Activated CD4-positive, CD25-positive, alpha-beta regulatory T cell (primary cell): ENCODE measurements around the gene FAM24A.
"Not testable (repeated sequence)": the region's sequence is repeated elsewhere in the genome, so short reads cannot be mapped to it uniquely, and the experiment has no call there.

Experiments
- DNase-seq, 4 experiments: peaks; one replicate each; lab custom pipeline; 2025; lab: John Stamatoyannopoulos, UW

The FAM24A gene, protein sequence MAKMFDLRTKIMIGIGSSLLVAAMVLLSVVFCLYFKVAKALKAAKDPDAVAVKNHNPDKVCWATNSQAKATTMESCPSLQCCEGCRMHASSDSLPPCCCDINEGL

DNA sequence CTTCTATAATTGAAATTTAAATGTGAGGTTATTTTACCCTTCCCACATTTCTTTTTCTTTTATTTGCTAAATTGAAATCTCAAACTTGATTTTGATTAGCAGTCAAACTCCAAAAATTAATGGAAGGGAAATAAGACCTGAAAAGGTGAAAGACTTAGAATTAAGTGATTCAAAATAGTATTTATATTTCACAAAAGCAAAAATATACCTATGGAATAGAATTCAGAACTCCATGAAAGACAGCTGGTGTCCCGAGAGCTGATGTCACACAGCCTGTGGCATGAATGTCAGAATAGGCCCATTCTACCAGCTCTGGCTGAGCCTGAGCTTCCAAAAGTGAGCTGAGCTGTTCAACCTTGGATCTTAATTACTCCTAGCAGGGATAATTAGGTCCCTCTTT lies at the start of gene FAM24A:
Gene FAM24A (plus strand): TSS at position 301 of the 400 bp plus-strand sequence. CDS start 1,025 bp downstream, outside the sequence.
- DNase-seq = no peak

DNA sequence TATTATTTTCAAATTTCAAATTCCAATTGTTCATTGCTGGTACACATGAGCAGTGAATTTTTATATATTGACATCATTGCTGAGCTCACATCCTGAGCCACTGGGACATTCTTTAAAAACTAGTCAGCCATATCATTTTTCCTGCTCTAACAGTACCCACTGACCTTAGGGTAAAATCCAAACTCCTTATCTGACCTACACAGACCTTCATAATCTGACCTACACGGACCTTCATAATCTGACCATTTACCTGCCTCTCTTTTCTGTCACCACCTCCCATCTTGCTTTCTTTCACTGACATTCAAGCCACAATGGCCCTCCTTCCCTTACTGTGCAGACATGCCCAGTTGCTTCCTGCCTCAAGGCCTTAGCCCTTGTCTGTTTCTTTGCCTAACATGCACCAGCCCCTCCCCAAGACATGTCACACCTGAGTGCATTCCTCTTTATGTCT lies 48.7 kb upstream of the FAM24A start:
- no peak for DNase-seq

DNA sequence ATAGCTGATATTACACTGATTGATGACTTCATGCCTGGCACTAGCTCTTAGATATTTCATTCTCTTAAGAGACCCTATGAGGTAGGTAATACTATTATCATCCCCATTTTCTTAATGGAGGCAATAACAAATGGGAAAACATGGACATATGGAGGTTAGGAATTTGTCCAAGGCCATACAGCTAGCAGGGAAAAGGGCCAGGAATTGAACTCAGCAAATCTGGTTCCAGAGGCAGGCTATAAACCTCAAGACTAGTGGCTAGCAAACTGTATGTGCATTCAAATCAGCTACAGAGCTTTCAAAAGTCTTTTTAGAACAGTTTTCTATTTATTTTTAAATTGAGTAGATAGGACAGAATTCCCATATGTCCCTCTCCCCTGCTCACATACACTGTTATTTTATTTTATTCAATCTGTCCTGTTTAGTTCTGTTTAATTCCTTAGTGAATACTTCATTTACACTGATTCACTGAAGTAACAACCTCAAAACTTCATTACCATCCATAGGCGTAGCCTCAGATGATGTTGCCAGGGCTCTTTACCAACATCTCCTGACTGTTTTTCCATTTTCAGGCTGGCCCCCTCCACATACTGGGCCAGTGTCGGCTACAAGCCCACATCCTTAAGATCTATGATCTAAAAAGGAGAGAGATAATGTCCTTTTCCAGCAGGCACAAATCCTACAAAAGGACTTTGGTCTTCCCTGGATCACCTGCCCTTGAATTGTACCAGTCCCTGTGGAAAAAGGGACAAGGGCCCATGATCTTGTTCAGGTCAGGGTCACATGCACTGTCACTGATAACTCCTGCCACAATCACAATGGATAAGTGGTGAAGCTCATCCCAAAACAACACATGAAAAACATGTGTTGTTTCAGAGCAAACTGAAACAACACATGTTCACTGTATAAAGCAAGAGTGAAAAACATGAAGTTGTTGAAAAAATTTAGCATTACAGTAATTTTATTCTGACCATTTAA lies 46.9 kb upstream of the FAM24A start:
- no peak for DNase-seq

DNA sequence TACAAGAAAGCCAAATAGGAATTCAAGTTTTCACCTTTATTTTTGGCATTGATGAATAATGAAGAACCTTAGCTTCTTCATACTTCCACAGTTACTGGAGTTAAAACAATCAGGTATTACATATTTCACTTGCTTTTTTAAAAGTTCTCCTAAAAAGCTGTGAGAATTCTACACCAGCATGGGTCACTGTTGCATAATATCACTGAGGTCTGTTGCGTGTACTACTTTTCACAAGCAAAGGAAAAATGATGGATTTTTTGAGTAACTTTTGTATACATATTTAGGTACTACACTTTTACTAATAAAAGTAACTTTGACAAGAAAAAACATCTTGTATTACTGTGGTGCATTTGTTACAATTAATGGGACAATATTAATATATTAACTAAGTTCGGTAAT lies 46.2 kb upstream of the FAM24A start:
- no peak for DNase-seq

DNA sequence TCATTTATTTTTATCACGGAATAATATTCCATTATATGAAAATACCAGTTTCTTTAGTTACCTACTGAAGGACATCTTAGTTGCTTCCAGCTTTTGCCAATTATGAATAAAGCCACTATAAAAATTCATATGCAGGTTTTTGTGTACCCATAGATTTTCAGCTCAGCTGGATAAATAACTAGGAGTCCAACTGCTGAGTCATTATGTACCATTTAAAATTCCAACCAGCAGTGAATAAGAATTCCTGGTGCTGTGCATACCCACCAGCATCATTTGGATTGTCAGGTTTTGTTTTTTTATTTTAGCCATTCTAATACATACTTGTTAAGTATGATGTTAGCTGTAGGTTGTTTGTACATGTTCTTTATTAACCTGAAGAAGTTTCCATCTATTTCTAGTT lies 45.5 kb upstream of the FAM24A start:
- no peak for DNase-seq

DNA sequence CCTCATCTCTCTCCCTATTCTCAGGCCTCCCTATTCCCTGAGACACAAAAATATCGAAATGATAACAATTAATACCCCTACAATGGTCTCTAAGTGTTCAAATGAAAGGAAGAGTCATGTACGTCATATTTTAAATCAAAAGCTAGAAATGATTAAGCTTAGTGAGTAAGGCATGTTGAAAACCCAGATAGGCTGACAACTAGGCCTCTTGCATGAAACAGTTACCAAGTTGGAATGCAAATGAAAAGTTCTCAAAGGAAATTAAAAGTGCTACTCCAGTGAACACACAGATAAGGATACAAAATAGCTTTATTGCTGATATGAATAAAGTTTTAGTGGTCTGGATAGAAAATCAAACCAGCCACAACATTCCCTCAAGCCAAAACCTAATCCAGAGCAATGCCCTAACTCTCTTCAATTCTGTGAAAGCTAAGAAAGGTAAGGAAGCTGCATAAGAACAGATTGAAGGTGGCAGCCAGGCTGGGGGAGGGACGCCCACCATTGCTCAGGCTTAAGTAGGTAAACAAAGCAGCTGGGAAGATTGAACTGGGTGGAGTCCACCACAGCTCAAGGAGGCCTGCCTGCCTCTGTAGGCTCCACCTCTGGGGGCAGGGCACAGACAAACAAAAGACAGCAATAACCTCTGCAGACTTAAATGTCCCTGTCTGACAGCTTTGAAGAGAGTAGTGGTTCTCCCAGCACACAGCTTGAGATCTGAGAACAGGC lies 43.5 kb upstream of the FAM24A start:
- DNase-seq = not testable (repeated sequence)

DNA sequence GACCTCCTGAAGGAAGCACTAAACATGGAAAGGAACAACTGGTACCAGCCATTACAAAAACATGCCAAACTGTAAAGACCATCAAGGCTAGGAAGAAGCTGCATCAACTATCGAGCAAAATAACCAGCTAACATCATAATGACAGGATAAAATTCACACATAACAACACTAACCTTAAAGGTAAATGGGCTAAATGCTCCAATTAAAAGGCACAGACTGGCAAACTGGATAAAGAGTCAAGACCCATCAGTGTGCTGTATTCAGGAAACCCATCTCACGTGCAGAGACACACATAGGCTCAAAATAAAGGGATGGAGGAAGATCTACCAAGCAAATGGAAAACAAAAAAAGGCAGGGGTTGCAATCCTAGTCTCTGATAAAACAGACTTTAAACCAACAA lies 41.6 kb upstream of the FAM24A start:
- not testable (repeated sequence) for DNase-seq

DNA sequence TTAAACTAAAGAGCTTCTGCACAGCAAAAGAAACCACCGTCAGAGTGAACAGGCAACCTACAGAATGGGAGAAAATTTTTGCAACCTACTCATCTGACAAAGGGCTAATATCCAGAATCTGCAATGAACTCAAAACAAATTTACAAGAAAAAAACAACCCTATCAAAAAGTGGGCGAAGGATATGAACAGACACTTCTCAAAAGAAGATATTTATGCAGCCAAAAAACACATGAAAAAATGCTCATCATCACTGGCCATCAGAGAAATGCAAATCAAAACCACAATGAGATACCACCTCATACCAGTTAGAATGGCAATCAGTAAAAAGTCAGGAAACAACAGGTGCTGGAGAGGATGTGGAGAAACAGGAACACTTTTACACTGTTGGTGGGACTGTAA lies 38.5 kb upstream of the FAM24A start:
- DNase-seq = not testable (repeated sequence)

DNA sequence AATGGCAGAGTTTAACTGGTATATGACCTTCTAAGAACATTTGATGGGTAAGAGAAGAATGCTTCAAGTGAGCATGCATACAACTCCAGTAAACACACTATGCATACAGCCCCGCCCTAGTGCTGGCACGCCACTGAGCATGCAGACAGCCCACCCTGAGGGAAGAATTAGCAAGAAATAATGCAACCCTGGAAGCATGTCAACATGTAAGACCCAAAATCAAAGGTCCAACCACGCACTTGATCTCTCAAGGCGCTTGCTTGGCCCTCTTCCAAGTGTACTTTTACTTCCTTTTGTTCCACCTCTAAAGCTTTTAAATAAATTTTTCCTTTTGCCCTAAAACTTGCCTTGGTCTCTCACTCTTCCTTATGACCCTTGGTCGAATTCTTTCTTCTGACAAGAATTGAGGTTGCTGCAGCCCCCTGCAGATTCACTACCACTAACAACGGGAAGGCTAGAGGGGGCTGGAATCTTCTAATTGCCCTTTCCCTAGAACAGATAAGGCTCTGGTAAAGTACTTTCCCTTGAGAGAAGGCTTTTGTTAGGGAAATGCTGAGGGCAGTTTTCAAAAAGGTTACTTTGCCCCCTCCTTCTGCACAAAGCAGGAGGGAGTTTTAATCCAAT lies 34.5 kb upstream of the FAM24A start:
- no peak for DNase-seq

DNA sequence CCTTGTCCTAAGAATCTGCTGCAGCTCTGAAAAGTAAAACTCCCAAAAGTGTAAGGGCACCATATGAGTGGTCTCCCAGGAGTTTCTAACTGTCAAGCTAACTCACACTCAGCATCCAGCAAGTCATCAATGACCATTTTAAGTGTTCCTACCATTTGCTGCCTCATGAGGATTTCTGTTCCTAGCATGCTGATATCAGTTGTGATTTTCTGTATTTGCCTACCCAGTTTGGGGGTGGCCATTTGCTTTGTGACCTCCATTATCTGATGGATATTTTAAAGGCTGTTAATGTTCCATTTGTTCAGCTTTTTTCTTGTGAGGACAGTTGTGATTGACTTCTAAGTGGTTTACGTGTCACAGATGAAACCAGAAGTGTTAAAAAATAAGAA lies 33.9 kb upstream of the FAM24A start:
- DNase-seq = no peak

DNA sequence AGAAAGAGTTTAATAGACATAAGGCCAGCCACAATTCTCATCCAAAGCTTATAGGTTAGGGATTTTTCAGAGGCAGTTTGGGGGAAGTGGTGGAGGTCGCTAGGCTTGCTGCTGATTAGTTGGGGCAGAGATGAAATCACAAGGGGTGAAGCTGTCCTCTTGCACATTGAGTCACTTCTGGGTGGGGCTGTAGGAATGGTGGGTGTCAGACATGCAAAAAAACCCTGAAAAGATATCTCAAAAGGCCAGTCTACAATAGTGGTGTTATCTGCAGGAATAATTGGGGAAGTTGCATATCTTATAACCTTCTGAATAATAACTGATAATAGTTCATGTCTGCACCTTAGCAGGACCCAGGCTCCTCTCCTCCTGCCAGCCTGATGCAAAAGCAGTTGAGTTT lies 33.1 kb upstream of the FAM24A start:
- DNase-seq = no peak

DNA sequence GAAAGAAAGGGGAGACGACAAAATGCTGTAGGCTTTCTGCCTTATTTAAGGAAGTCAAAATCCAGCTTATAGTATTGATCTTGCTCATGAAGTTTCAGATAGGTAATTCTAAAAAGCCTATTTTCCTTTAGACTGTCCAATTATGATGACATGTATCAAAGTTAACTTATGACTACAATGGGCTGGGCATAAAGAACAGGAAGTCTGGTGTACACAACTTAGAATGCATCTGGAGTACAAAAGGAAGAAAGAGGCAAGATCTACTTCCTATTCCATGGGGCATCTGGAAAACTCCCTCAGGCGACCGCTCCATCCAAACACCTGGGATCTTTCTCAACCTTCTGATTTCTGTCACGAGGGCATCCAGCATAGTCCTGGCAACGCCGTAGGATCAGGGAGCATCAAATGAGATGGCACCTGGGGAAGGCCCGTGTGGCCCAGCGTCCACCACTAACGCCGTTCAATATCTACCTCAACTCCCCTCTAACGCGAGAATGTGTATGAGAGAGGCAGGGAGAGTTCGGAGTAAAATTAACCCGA lies 31.5 kb upstream of the FAM24A start:
- peak in 1 of 4 experiments; percentile 12 for DNase-seq

DNA sequence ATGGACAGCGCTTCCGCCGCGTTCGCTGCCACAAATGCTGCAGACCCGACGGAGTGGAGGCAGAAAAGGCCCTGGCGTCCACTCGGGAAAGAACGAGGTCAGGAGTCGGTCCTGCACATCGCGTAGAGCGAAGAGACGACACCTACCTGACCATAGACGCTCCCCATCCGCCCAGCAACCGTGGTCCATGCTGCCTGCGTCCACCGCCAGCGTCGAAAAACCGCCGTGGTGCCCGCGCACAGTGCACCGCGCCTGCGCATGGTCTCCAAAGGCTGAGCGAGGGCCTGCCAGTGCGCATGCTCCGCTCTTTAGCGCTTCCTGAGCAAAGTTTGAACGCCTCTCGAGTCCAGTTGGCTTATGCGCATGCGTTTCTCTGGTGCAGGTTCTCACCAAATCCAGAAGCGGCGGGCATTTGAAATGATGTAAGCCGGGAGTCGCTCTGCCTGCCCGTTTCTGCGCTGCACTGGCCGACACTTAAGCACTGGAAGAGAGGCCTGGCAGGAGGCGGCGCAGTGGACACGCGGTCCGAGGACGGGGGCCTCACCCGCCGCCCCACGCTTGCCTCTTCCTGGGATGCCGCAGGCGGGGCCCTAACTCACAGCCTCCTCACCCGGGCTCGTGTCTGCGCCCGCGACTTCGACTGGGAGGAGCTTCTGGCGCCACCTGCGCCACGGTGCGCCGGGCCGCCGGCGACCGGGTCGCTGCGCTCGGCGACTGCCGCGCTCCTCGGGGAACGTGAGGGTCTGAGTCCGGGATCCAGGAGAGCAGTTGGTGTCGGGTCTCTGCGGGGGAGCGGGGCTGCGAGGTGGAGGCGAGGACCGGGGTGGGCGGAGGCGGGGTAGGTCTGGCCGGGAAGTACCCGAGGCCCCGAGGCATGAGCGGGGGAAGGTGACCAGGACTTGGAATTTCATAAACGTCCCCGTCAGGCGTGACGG lies 30.8 kb upstream of the FAM24A start, which contains the start of gene FAM24B:
Gene FAM24B (minus strand): TSS at position 243 of the 935 bp plus-strand sequence. CDS start 29,066 bp downstream, outside the sequence.
- DNase-seq = peak; percentile 80 to 91 (median 87)

DNA sequence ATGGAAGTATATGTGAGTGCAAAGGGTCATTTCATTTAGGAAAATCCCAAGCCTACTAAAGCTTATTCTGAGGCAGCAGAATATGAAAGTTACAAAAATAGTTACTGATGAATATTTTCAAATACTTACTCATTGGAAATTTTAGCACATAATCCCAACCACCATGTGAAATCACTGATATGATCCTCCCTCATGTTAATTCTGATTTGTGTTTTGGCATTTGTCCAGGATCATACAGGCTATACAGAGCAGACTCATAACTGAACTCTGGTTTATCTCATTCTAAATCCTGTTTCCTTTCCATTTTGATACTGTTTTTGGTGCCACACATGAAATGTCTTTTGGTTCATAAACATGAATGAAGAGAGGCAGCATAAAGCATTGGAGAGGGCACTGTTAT lies 27.6 kb upstream of the FAM24A start:
- DNase-seq = no peak

DNA sequence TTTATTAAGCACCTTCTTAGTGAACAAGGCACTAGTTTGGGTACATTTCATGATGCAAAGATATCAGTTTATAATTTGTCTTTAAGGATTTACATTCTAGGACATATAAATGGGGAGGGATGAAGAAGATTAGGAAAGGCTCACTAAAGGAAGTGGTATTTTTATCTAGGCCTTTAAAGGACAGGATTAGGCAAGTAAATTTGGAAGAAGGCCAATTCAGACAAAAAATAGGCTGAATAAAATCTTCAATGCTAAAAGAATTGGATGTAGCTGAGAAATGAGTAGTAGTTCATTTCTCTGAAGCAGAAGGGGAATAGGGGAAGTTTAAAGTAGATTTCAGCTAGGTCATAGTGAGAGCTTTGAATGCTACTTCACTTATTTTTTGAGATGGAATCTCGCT lies 26.2 kb upstream of the FAM24A start:
- no peak for DNase-seq

DNA sequence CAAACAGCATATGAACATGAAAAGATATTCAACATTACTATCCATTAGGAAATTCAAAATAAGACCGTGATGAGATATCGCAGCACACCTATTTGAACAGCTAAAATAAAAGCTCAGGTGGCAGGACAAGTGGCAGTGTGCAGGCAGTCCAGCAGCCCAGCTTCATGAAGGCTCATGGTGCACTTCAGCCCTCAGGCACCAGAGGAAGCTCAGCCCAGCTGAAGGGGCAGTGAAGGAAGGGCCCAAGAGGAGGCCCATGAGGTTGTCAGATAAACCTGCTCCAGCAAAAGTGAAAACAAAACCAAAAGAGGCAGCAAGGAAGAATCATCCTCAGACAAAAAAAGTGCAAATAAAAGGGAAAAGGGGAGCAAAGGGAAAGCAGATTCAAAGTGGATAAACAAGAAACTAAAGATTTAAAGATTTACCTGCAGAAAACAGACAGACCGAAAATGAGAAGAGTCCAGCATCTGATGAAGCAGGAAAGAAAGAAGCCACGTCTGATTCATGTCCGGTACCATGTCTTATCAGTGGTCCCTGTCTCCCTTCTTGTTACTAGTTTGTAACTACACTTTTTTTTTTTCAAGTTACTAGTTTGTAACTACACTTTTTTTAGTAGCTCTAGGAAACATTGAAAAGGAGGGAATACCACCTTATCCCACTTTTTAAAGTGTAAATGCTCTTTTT lies 16.0 kb upstream of the FAM24A start:
- DNase-seq = no peak

DNA sequence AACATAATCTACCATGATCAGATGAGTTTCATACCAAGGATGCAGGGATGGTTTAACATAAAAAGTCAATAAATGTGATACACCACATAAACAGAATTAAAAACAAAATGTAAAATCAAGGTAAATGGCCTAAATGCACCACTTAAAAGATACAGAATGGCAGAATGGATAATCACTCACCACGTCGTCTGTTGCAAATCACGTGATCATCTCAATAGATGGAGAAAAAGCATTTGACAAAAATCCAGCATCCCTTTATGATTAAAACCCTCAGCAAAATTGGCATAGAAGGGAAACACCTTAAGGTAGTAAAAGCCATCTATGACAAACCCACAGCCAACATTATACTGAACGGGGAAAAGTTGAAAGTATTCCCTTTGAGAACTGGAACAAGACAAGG lies 6.5 kb upstream of the FAM24A start:
- not testable (repeated sequence) for DNase-seq

DNA sequence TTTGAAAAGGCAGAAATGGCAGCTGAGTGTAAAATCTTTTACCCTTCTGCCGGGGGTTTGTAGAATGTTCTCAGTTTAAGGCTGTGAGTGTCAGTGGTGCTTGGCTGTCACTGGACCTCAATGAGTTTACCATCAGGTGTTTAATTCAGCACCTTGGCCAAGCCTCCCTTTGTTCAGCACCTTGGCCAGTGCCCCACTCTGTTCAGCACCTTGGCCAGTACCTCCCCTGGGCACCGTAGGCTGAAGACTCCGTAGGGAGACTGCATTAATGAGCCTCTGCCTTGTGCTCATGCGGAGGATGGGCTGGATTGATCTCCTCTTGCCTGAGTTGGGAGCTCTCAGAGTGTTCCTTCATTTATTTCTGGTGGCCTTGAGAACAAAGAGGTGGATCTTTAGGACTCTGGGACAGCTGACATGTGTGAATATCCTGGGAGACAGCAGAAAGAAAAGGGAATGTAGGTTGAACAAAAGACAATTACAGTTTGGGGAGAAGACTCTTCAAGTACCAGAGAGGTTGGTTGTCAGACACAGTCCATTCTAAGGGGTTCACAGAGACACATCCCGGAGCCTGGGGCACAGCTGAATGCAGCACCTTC lies 1.6 kb downstream of the FAM24A start:
- DNase-seq = peak in 3 of 4 experiments; percentile 2 to 13 (median 10)

DNA sequence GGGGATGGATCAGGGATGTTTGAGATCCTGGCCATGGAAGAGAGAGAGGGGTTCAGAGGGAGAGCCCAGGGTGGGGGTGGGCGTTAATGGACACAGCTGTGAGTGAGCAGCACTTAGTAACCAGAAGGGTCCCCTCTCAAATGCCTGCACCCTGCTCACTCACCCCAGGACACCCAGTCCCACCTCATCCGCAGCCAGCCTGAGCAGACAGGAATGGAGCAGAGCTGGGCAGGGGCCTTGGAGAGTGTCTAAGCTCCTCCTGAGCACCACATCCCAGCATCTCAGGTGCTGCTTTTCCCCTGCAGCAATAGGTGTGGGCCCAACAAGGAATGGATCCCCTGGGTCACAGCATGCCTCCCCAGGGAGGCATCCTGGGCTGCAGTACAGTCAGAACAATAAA lies 5.3 kb downstream of the FAM24A start:
- DNase-seq = no peak

DNA sequence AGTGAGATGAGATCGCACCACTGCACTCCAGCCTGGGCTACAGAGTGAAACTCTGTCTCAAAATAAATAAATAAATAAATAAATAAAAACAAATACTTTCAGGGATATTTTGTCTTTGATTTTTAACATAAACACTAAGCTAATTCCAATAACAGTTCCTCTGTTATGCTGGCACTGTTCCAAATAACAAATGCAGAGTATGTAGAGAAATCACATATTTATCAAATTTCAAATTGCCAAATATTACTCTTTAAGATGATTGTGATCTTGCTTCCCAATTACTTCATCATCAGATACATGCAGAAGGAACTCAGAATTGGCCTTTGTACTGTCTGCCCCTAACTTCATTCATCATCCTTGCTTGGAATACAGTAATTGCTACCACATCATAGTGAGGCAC lies 19.7 kb downstream of the FAM24A start:
- no peak for DNase-seq
